PC-9 (cell line): ENCODE measurements around the gene ENO2.

Experiments
- EZH2 ChIP-seq: fragments of 200-600 bp; sonication (generic); IDR thresholded peaks from 2 replicates; pipeline ENCODE4 v1.8.0; 2017; ENCODE audit warnings: antibody characterized with exemption, low read depth
- TF ChIP-seq, protein P1 (sequence below): fragments of 200-600 bp; sonication (generic); conservative IDR thresholded peaks from 2 replicates; pipeline ENCODE4 v1.6.1; 2017; ENCODE audit warnings: mixed run types, antibody characterized with exemption, mild to moderate bottlenecking, moderate library complexity

DNA sequence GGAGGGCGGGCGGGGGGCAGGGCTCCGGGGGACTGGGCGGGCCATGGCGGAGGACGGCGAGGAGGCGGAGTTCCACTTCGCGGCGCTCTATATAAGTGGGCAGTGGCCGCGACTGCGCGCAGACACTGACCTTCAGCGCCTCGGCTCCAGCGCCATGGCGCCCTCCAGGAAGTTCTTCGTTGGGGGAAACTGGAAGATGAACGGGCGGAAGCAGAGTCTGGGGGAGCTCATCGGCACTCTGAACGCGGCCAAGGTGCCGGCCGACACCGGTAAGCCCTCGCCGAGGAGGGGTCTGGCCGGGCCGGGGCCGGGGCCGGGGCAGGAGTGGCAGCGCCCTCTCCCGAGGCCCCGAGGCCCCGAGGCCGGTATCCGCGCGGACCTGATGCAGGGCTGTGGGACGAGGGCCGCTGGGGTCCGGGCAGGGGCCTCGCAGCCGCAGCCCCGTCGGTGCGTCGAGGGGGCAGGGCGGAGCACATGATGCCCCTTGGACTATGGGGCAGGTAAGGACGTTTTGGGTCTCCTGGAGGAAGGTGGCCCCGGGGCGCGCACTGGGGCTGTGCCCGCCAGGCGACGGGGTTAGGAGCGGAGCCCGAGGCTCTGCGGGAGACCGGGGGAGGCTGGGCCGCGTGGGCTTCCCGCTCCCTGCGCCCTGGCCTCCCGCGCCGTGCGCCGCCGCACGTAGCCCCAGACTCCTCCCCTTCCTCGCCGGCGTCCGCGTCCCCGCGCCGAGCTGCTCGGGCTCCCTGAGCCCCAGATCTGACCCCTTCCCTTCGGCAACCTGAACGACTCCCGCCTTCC lies 46.8 kb upstream of the ENO2 start, which contains the start of gene TPI1:
- TF ChIP-seq, protein P1, sequence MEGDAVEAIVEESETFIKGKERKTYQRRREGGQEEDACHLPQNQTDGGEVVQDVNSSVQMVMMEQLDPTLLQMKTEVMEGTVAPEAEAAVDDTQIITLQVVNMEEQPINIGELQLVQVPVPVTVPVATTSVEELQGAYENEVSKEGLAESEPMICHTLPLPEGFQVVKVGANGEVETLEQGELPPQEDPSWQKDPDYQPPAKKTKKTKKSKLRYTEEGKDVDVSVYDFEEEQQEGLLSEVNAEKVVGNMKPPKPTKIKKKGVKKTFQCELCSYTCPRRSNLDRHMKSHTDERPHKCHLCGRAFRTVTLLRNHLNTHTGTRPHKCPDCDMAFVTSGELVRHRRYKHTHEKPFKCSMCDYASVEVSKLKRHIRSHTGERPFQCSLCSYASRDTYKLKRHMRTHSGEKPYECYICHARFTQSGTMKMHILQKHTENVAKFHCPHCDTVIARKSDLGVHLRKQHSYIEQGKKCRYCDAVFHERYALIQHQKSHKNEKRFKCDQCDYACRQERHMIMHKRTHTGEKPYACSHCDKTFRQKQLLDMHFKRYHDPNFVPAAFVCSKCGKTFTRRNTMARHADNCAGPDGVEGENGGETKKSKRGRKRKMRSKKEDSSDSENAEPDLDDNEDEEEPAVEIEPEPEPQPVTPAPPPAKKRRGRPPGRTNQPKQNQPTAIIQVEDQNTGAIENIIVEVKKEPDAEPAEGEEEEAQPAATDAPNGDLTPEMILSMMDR, result no peak; the same call in 1 of the 2 replicates
- no peak for TF ChIP-seq EZH2
